ENCODE data around the gene LARGE1.
"Not testable (repeated sequence)": the region's sequence is repeated elsewhere in the genome, so short reads cannot be mapped to it uniquely, and the experiment has no call there.

The LARGE1 gene

GRCh38 chr22:33464698-33465097 lies 455.6 kb downstream of the LARGE1 start:
- DNase-seq = no peak

DNA sequence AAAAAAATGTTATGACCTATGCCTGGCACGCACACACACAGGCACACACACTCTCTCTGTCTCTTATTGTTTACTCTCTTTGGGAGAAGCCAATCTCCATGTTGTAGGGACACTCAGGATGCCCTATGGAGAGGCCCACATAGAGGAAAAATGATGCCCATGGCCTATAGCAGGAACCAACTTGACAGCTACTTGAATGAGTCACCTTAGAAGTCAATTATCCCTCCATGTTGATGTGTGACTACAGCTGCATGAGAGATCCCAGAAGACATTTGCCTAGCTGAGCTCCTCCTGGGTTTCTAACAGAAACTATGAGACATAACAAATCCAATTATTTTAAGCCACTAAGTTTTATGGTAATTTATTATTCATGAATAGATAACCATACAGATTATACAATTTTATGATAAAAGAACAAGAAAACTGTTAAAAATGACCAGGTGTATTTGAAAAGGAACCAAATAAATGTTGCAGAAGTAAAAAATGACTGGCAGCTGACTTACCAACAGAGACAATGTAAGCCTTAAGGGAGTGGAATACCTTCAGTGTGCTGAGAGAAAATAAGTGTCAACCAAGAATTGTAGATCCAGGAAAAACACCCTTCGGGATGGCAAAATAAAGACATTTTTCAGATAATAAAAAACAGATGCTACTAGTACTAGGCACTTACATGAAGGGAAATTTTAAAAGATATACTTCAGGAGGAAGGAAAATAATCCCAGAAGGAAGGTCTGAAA lies 458.4 kb downstream of the LARGE1 start:
- DNase-seq = no peak

- DNase-seq = not testable (repeated sequence)
Measured at GRCh38 chr22:33461245-33461644, 459.0 kb downstream of the LARGE1 start.

- DNase-seq = no peak
Measured at GRCh38 chr22:33459137-33459536, 461.1 kb downstream of the LARGE1 start.

DNA sequence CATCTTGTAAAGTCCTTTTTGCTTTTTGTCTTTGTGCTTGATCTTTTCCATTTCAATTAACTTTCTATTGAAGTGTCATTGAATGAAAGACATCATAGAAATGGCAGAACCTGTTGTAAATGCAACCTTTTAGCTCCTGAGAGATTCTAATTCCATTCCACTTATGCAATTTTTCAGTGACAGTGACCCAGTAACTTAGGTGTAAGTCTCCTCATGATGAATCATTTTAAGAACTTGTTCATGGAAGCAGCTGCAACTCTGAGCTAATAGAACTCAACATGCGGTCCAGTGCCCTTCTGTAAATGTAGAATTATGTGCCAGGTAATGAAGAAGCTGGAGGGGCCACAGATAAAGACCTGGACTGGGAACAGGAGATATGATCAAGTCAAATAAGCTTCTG lies 463.8 kb downstream of the LARGE1 start:
- DNase-seq = no peak

- DNase-seq = no peak
Measured at GRCh38 chr22:33455036-33455435, 465.2 kb downstream of the LARGE1 start.

DNA sequence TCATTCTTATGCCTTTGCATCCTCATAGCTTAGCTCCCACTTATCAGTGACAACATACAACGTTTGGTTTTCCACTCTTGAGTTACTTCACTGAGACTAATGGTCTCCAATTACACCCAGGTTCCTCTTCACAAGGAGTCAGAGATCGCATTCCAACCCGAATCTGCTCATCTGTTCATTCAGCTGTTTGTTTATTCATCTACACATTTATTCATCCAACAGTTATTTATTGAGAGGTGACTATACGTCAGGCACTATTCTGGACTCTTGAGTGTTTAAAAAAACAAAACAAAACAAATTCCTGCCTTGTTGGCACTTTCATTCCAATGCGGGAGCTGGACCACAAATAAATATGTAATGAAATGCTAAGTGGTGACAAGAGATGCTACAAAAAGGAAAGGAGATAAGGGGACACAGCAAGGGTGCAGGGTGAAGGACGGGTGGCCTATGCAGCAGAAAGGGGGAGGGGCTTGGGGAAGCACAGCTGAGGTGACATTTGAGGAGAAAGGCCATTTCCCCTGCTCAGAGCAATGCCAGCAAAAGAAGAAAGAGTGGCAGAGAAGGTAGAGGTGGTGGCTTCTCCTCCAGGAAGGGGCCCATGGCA lies 468.3 kb downstream of the LARGE1 start:
- no peak for DNase-seq

- DNase-seq = no peak
Measured at GRCh38 chr22:33450756-33451155, 469.5 kb downstream of the LARGE1 start.

DNA sequence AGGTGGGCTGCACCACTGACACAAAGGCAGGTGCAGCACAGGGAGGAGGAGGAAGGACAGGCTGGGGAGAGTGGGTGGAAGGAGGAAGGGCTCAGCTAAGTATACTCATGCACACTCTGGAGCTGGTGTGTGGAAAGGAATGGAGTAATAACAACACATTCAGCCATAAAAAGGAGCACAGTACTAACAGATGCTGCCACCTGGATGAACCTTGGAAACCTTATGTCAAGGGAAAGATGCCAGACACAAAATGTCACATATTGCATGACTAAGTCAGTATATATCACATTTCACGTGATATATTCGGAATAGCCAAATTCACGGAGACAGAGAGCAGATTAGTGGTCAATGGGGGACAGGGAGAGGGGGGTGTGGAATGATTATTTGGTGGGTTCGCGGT lies 472.5 kb downstream of the LARGE1 start:
- no peak for DNase-seq

- DNase-seq = no peak
Measured at GRCh38 chr22:33443683-33444082, 476.6 kb downstream of the LARGE1 start.

GRCh38 chr22:33440756-33441155 lies 479.5 kb downstream of the LARGE1 start:
- DNase-seq = no peak

- no peak for DNase-seq
Measured at GRCh38 chr22:33438273-33438672, 482.0 kb downstream of the LARGE1 start.

DNA sequence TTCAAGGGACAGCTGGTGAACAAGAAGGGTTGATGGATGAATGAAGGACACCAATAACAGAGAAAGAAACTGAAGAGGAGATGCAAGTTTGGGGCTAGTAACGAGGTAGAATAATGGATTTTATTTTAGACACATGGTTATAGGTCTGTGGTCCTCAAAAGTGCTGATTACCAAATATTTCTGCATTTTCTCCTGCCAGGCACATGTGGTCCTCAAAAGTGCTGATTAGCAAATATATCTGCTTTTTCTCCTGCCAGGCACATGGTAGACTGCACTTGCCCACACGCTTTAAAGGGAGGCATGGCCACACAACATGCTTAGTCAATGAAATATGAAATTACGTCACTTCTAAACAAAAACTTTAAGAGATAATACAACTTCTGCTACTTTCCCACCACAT lies 489.0 kb downstream of the LARGE1 start:
- no peak for DNase-seq

DNA sequence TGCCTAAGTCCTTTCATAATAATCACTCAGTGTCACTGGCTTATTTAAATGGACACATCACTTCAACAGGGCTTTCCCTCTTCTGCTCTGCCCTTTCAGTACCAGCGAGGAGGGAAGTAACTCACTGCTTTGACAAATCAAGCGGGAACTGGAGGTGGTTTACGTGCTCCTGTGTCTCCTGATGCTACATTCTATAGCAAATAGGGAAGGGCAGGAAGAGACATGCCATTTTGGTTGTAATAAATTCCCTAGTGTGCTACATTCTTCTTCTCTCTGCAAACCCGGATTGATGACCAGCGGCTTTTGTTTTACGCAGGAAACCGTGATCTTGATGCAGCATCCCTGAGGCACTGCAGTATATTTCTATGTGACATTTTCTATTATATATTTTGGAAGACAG lies 491.0 kb downstream of the LARGE1 start:
- DNase-seq = no peak

- no peak for DNase-seq
Measured at GRCh38 chr22:33427461-33427860, 492.8 kb downstream of the LARGE1 start.

DNA sequence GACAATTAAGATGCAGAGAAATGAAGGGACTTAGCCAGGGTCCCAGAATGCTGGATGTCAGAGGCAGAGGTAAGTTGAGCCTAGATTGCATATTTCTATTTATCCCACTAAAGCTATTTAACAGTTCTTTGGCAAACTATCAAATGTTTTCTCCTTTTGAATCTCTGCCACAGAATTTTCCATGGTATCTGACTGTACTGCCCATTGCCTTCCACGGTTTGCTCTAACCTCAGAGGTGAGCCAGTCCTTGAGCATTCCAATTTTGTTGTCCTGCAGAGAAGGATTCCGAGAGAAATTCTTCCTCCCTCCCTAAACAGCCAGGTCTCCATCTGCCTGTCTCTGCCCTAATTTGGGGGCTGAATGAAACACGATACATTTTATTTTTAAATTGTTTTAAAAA lies 493.8 kb downstream of the LARGE1 start:
- no peak for DNase-seq

GRCh38 chr22:33421859-33422258 lies 498.4 kb downstream of the LARGE1 start:
- DNase-seq = no peak

DNA sequence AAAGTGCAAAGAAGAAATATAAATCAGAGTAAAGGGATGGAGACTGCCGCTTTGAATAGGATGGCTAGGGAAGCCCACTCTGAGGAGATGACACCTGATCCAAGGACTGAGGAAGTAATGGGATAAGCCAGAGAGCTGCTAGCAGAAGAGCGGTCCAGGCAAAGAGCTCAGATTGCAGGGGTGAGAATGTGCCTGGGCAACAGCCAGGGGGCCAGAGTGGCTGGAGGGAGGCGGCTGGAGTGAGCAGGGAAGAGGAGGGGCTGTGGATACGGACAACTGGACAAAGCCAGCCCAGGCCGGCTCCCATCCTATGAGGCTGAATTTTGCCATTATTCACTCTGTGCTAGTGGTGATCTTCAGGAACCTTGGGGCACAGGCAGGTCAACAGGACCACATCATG lies 501.8 kb downstream of the LARGE1 start:
- no peak for DNase-seq

DNA sequence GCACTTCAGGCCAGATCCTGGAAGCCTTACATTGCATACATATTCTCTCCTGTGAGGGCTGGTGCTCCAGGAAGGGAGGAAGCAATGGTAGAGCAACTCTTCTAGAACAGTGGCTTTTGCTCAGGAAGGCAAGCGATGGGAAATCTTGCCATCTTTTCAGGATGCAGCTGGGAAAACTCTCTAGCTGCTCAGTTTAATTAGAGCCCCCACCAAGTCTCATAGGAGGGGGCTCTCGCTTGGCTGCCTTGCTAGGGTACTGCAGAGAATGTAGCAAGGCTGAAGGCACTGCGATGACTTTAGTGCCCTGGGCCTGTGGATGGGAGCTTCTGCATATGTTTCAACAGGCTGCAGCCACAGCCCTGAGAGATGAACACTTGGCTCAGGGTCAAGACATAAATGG lies 504.9 kb downstream of the LARGE1 start:
- no peak for DNase-seq

- no peak for DNase-seq
Measured at GRCh38 chr22:33409079-33409478, 511.2 kb downstream of the LARGE1 start.

DNA sequence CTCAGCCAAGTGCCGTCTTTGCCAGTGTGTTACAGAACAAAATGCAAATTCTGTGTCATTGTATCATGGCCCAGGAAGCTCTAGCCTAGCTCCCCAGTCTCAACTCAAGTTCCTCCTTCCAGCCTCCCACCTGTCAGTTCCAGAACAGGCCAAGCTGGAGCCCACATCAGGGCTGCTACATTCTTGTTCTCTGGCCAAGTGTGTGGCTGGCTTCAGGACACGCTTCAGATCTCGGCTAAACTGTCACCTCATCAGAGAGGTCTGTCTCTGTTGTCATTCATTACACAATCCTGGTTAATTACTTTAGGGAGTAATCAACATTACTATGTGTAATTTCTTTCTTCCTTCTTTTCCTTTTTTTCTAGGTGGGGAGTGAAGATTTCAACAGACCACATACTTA lies 515.1 kb downstream of the LARGE1 start:
- DNase-seq = no peak

DNA sequence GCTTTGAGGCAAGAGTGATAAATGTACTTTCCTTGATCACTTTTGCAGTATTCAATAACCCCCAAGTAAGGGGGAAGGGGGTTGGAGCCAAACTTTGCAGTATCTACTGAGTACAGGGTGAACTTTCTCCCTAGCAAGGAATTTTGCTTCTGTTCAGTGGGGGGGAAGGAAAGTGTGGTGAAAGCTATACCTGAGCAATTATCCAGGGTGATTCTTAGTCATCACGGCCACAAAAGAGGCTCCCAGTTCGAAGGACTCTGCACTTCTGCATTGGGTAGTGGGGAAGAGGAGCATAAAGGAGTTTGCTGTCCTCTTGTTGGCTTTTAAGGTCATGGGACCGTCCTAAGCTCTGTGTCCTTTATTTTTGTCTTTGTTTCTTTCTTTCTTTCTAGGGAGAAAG lies 515.6 kb downstream of the LARGE1 start:
- no peak for DNase-seq

DNA sequence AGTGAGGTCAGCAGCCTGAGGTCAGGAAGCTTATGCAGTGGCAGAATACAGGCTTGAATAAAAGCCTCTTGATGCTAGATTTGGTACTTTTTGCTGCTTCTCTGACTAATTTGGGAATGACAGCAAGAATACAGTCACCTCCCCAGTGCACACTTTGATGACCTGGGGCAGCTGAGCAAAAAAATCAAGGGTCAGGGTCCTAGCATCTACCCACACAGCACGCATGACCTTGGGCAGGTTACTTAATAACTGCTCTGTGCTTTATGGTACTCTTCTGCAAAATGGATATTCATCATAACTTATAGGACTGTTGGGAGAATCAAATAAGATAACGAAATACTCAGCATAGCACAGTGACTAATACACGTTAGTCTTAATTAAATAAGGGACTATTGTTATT lies 518.0 kb downstream of the LARGE1 start:
- DNase-seq = no peak

GRCh38 chr22:33401291-33401690 lies 519.0 kb downstream of the LARGE1 start:
- no peak for DNase-seq

DNA sequence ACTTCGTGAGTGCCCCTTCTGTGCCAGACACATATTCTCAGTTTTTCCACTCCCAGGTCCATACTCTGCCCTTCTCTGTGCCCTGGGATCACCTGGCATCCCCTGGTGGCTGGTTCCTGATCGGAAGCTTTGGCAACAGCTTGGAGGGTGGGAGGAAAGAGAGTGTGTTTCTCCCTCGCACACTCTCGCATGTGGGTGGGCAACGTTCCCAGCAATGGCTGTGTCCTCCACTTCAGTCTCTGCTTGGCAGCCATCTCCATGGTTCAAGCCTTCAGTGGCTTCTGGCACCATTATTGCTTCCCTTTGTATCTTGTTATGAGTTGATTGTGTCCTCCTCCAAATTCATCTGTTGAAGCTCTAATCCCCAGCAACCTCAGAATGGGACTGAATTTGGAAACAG lies 519.4 kb downstream of the LARGE1 start:
- DNase-seq = no peak

All from NCI-H69 (cell line).